ENCODE data around the gene ASH1L.

DNA sequence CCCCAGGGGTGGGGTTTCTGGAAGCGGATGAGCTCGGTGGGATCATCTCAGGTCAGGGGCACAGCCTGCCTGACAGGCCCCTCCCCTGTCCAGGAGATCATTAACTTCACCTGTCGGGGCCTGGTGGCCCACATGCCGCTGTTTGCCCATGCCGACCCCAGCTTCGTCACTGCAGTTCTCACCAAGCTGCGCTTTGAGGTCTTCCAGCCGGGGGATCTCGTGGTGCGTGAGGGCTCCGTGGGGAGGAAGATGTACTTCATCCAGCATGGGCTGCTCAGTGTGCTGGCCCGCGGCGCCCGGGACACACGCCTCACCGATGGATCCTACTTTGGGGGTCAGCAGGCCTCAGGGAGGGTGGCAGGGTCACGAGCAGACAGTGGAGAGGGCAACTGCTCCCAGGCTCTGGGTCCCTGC is 277.0 kb downstream of the ASH1L start:
- TF ChIP-seq, protein P1, sequence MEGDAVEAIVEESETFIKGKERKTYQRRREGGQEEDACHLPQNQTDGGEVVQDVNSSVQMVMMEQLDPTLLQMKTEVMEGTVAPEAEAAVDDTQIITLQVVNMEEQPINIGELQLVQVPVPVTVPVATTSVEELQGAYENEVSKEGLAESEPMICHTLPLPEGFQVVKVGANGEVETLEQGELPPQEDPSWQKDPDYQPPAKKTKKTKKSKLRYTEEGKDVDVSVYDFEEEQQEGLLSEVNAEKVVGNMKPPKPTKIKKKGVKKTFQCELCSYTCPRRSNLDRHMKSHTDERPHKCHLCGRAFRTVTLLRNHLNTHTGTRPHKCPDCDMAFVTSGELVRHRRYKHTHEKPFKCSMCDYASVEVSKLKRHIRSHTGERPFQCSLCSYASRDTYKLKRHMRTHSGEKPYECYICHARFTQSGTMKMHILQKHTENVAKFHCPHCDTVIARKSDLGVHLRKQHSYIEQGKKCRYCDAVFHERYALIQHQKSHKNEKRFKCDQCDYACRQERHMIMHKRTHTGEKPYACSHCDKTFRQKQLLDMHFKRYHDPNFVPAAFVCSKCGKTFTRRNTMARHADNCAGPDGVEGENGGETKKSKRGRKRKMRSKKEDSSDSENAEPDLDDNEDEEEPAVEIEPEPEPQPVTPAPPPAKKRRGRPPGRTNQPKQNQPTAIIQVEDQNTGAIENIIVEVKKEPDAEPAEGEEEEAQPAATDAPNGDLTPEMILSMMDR (conservative IDR thresholded peaks at IDR 0.05): no peak
- TF ChIP-seq EZH2 (IDR thresholded peaks at IDR 0.05; ENCODE audit: low read depth): no peak

Data from PC-9 (cell line).